HT-29 (cell line): ENCODE results near the gene HBB. TPM values are rescaled to one million over a fixed set of nuclear protein-coding genes. Genes with fewer than 3 reads are reported as not detected.
A peak's percentile ranks its signal among the peaks of the same experiment; 100 is the strongest.

Experiments used
- DNase-seq: peaks from one replicate; pipeline ENCODE4 v3.0.0-alpha.2; 2015; ENCODE audit warnings: low spot score
- total RNA-seq: library from RNA; depleted of rRNA; stranded (reverse); fragments of >200 nt; shearing (Covaris generic); gene quantifications from 2 replicates; pipeline ENCODE4 v1.2.3, GENCODE V29; 2014; rRNA removed

The HBB gene
- total RNA-seq, 1 experiment from 2014 or later, result not detected

- DNase-seq, result no peak
These were observed 810 bp upstream of the HBB start for GRCh38 chr11:5227681-5228080.

- no peak for DNase-seq
These were observed 1.4 kb downstream of the HBB start for GRCh38 chr11:5225480-5225871.

- DNase-seq, result no peak
These were observed 2.1 kb downstream of the HBB start for GRCh38 chr11:5224538-5225479.

- no peak for DNase-seq
These were observed 3.2 kb downstream of the HBB start for GRCh38 chr11:5223686-5224085.

GRCh38 chr11:5223146-5223545, 3.7 kb downstream of the HBB start:
- DNase-seq, result no peak

GRCh38 chr11:5210376-5210885, 16.4 kb downstream of the HBB start:
- DNase-seq, result no peak

GRCh38 chr11:5204787-5205186, 22.1 kb downstream of the HBB start:
- DNase-seq, result peak; percentile 71

- DNase-seq, result no peak
These were observed 23.5 kb downstream of the HBB start for GRCh38 chr11:5203366-5203765.

GRCh38 chr11:5200582-5200981, 26.3 kb downstream of the HBB start, which contains the start of gene OR51V1:
Gene OR51V1 (minus strand): TSS chr11:5200682. CDS start chr11:5200682, 0 bp downstream.
- no peak for DNase-seq

GRCh38 chr11:5198285-5198684, 28.6 kb downstream of the HBB start:
- no peak for DNase-seq

- DNase-seq, result no peak
These were observed 29.3 kb downstream of the HBB start for GRCh38 chr11:5197536-5197935.

- DNase-seq, result no peak
These were observed 30.1 kb downstream of the HBB start for GRCh38 chr11:5196731-5197130.

- no peak for DNase-seq
These were observed 30.8 kb downstream of the HBB start for GRCh38 chr11:5196067-5196466.

GRCh38 chr11:5192738-5193137, 34.1 kb downstream of the HBB start:
- no peak for DNase-seq

- no peak for DNase-seq
These were observed 38.7 kb downstream of the HBB start for GRCh38 chr11:5188201-5188600.

GRCh38 chr11:5178046-5178837, 48.6 kb downstream of the HBB start:
- no peak for DNase-seq

Other genes with a start within 250 kb of the HBB start
- gene OR51L1, start 232.2 kb downstream of the HBB start, total RNA-seq, result not detected in 2 replicates
- gene OR52J3, start 180.5 kb downstream of the HBB start, total RNA-seq, result not detected in 2 replicates
- gene OR52E2, start 167.4 kb downstream of the HBB start, total RNA-seq, result not detected in 2 replicates
- gene OR52E1, start 157.5 kb downstream of the HBB start, total RNA-seq, result not detected in 2 replicates
- gene OR52A5, start 88.7 kb downstream of the HBB start, total RNA-seq, result not detected in 2 replicates
- gene OR52A1, start 72.3 kb downstream of the HBB start, total RNA-seq, result not detected in 2 replicates
- gene OR51V1, start 26.4 kb downstream of the HBB start, total RNA-seq, result not detected in 2 replicates
- gene HBD, start 7.4 kb upstream of the HBB start, total RNA-seq, result not detected in 2 replicates
- not detected in 2 replicates for gene HBG1, start 22.8 kb upstream of the HBB start, total RNA-seq
- not detected in 2 replicates for gene HBG2, start 27.7 kb upstream of the HBB start, total RNA-seq
- gene HBE1, start 42.9 kb upstream of the HBB start, total RNA-seq, result not detected in 2 replicates
- not detected in 2 replicates for gene OR51B4, start 74.9 kb upstream of the HBB start, total RNA-seq
- not detected in 2 replicates for gene OR51B2, start 97.2 kb upstream of the HBB start, total RNA-seq
- gene OR51B5, start 116.5 kb upstream of the HBB start, total RNA-seq, result not detected in 2 replicates
- not detected in 2 replicates for gene OR51B6, start 124.4 kb upstream of the HBB start, total RNA-seq
- gene OR51M1, start 156.7 kb upstream of the HBB start, total RNA-seq, result not detected in 2 replicates
- not detected in 2 replicates for gene OR51Q1, start 195.0 kb upstream of the HBB start, total RNA-seq
- not detected in 2 replicates for gene OR51I1, start 214.4 kb upstream of the HBB start, total RNA-seq
- gene OR51I2, start 222.3 kb upstream of the HBB start, total RNA-seq, result not detected in 2 replicates